ENCODE measurements around the gene PDZD2.

The PDZD2 gene

GRCh38 chr5:31701642-31702299 lies 62.8 kb downstream of the PDZD2 start:
- Histone ChIP-seq H3K27me3 (ENCODE audit: insufficient read depth, low read length, poor library complexity, severe bottlenecking) (no peaks in the 10 kb centered on the region), H3F3A (ENCODE audit: low read depth) (no peaks in the 10 kb centered on the region), H3K4me2 (ENCODE audit: low read depth, low read length, poor library complexity, severe bottlenecking) (no peak overlapping the region), H3K36me3 (ENCODE audit: insufficient read depth, low read length) (no peaks in the 10 kb centered on the region), H3K4me1 (ENCODE audit: insufficient read depth, low read length, poor library complexity, severe bottlenecking) (no peaks in the 10 kb centered on the region), H3K9me3 (ENCODE audit: insufficient read depth, low read depth, low read length) (no peaks in the 10 kb centered on the region), H2AFZ (ENCODE audit: low read length) (no peak overlapping the region), H3K4me3 (ENCODE audit: low read length, poor library complexity, severe bottlenecking) (no peak overlapping the region), H4K20me1 (ENCODE audit: insufficient read depth, low read length, poor library complexity, severe bottlenecking) (no peaks in the 10 kb centered on the region), H3K79me2 (ENCODE audit: insufficient read depth, low read length) (no peaks in the 10 kb centered on the region), H3K9me2 (replicated peaks; ENCODE audit: low read depth, low read length) (no peaks in the 10 kb centered on the region), H3K9ac (ENCODE audit: low read depth, low read length, poor library complexity, severe bottlenecking) (no peak overlapping the region)
- TF ChIP-seq EZH2phosphoT487 (IDR thresholded peaks at IDR 0.05; ENCODE audit: borderline replicate concordance) (no peak), CTCF (conservative IDR thresholded peaks at IDR 0.05; ENCODE audit: low read length) (no peak)

GRCh38 chr5:31702712-31703111 lies 63.8 kb downstream of the PDZD2 start:
- Histone ChIP-seq H3K4me3 (ENCODE audit: low read length, poor library complexity, severe bottlenecking) (no peak overlapping the region), H3K27me3 (ENCODE audit: insufficient read depth, low read length, poor library complexity, severe bottlenecking) (no peaks in the 10 kb centered on the region)

GRCh38 chr5:31703757-31704156 lies 64.8 kb downstream of the PDZD2 start:
- H4K20me1 ChIP-seq (ENCODE audit: insufficient read depth, low read length, poor library complexity, severe bottlenecking) = no peaks in the 10 kb centered on the region
- H3K4me1 ChIP-seq (ENCODE audit: insufficient read depth, low read length, poor library complexity, severe bottlenecking) = no peaks in the 10 kb centered on the region
- TF ChIP-seq CTCF (conservative IDR thresholded peaks at IDR 0.05; ENCODE audit: low read length) (no peak), EZH2phosphoT487 (IDR thresholded peaks at IDR 0.05; ENCODE audit: borderline replicate concordance) (no peak)
- H3K9me2 ChIP-seq (replicated peaks; ENCODE audit: low read depth, low read length) = no peaks in the 10 kb centered on the region
- no peak overlapping the region for H3K4me2 ChIP-seq (ENCODE audit: low read depth, low read length, poor library complexity, severe bottlenecking)
- H3F3A ChIP-seq (ENCODE audit: low read depth) = no peaks in the 10 kb centered on the region
- no peaks in the 10 kb centered on the region for H3K27me3 ChIP-seq (ENCODE audit: insufficient read depth, low read length, poor library complexity, severe bottlenecking)
- no peak overlapping the region for H3K9ac ChIP-seq (ENCODE audit: low read depth, low read length, poor library complexity, severe bottlenecking)
- no peaks in the 10 kb centered on the region for H3K79me2 ChIP-seq (ENCODE audit: insufficient read depth, low read length)
- H3K4me3 ChIP-seq (ENCODE audit: low read length, poor library complexity, severe bottlenecking) = no peak overlapping the region
- no peaks in the 10 kb centered on the region for H3K36me3 ChIP-seq (ENCODE audit: insufficient read depth, low read length)
- no peak overlapping the region for H2AFZ ChIP-seq (ENCODE audit: low read length)
- H3K9me3 ChIP-seq (ENCODE audit: insufficient read depth, low read depth, low read length) = no peaks in the 10 kb centered on the region

More at GRCh38 chr5:31702712-31703111, 63.8 kb downstream of the PDZD2 start:
- no peaks in the 10 kb centered on the region for H3K9me3 ChIP-seq (ENCODE audit: insufficient read depth, low read depth, low read length)
- H2AFZ ChIP-seq (ENCODE audit: low read length) = no peak overlapping the region
- H3K36me3 ChIP-seq (ENCODE audit: insufficient read depth, low read length) = no peaks in the 10 kb centered on the region
- H3F3A ChIP-seq (ENCODE audit: low read depth) = no peaks in the 10 kb centered on the region
- TF ChIP-seq CTCF (conservative IDR thresholded peaks at IDR 0.05; ENCODE audit: low read length) = no peak
- no peak for TF ChIP-seq EZH2phosphoT487 (IDR thresholded peaks at IDR 0.05; ENCODE audit: borderline replicate concordance)
- no peaks in the 10 kb centered on the region for H3K79me2 ChIP-seq (ENCODE audit: insufficient read depth, low read length)
- no peaks in the 10 kb centered on the region for H4K20me1 ChIP-seq (ENCODE audit: insufficient read depth, low read length, poor library complexity, severe bottlenecking)
- no peaks in the 10 kb centered on the region for H3K9me2 ChIP-seq (replicated peaks; ENCODE audit: low read depth, low read length)
- H3K4me1 ChIP-seq (ENCODE audit: insufficient read depth, low read length, poor library complexity, severe bottlenecking) = no peaks in the 10 kb centered on the region
- no peak overlapping the region for H3K9ac ChIP-seq (ENCODE audit: low read depth, low read length, poor library complexity, severe bottlenecking)
- no peak overlapping the region for H3K4me2 ChIP-seq (ENCODE audit: low read depth, low read length, poor library complexity, severe bottlenecking)

Measured in Loucy (cell line).